Measurements from ENCODE around the gene SLC17A7.

SLC17A7 gene

DNA sequence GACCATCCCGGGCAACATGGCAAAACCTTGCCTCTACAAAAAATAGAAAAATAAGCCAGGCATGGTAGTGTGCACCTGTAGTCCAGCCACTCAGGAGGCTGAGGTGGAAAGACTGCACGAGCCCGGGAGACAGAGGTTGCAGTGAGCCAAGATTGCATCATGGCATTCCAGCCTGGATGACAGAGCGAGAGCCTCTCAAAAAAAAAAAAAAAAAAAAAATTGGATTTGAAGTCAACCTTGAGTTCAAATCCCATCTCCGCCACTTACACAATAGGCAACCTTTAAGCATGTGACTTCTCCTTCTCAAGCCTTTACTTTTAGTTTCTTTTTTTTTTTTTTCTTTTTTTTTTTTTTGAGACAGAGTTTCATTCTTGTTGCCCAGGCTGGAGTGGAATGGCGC, 41.3 kb downstream of the SLC17A7 start:
- no peak overlapping the region for H3K4me3 Mint-ChIP-seq
- no peaks in the 10 kb centered on the region for H3K9me3 Mint-ChIP-seq
- peaks cover 10% of the 10 kb centered on the region for H3K27me3 Mint-ChIP-seq (ENCODE audit: low read depth)
- H3K4me1 Mint-ChIP-seq (ENCODE audit: low read depth), result peaks cover 11% of the 10 kb centered on the region
- no peak overlapping the region for H3K27ac Mint-ChIP-seq
- no peaks in the 10 kb centered on the region for H3K36me3 Mint-ChIP-seq (ENCODE audit: low read depth)

- Mint-ChIP-seq H3K9me3 (no peaks in the 10 kb centered on the region), H3K4me1 (ENCODE audit: low read depth) (peaks cover 11% of the 10 kb centered on the region), H3K27ac (no peak overlapping the region), H3K4me3 (no peak overlapping the region), H3K36me3 (ENCODE audit: low read depth) (no peaks in the 10 kb centered on the region), H3K27me3 (ENCODE audit: low read depth) (peaks cover 10% of the 10 kb centered on the region)
Observed at GRCh38 chr19:49398931-49399330, 42.4 kb downstream of the SLC17A7 start.

GRCh38 chr19:49398001-49398615, 43.2 kb downstream of the SLC17A7 start:
- no peaks in the 10 kb centered on the region for H3K9me3 Mint-ChIP-seq
- peaks cover 10% of the 10 kb centered on the region for H3K27me3 Mint-ChIP-seq (ENCODE audit: low read depth)
- H3K4me3 Mint-ChIP-seq, result no peak overlapping the region
- peaks cover 11% of the 10 kb centered on the region for H3K4me1 Mint-ChIP-seq (ENCODE audit: low read depth)
- H3K36me3 Mint-ChIP-seq (ENCODE audit: low read depth), result no peaks in the 10 kb centered on the region
- H3K27ac Mint-ChIP-seq, result no peak overlapping the region

DNA sequence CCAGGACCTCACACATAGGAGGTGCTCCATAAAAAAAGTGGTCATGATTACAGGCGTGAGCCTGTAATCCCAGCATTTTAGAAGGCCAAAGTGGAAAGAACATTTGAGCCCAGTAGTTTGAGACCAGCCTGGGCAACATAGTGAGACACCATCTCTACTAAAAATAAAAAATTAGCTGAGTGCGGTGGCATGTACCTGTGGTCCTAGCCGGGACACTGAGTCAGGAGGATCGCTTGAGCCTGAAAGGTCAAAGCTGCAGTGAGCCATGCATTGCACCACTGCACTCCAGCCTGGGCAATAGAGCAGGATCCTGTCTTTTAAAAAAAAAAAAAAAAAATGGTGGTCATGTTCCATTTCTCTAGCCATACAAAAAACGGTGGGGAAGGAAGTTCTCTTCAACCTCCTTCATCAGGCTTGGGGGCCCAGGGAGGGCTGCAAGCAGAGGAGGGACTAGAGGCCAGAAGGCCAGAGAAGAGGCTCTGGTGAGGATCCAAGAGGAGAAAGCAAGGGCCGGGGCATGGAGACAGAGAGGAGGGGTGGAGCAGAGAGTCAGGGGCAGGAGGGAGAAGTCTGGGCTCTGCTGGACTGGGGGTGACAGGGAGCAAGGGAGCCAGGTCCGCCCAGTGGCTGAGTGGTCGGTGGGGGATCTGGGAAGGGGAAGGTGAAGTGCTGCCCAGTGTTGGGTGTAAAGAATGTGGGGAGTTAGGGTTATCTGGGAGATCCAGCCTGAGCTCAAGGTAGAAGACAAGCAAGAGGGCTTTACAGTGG, 44.4 kb downstream of the SLC17A7 start:
- Mint-ChIP-seq H3K36me3 (ENCODE audit: low read depth) (no peaks in the 10 kb centered on the region), H3K27ac (no peak overlapping the region), H3K4me3 (no peak overlapping the region), H3K27me3 (ENCODE audit: low read depth) (peaks cover 12% of the 10 kb centered on the region), H3K4me1 (ENCODE audit: low read depth) (peaks cover 14% of the 10 kb centered on the region), H3K9me3 (no peaks in the 10 kb centered on the region)

DNA sequence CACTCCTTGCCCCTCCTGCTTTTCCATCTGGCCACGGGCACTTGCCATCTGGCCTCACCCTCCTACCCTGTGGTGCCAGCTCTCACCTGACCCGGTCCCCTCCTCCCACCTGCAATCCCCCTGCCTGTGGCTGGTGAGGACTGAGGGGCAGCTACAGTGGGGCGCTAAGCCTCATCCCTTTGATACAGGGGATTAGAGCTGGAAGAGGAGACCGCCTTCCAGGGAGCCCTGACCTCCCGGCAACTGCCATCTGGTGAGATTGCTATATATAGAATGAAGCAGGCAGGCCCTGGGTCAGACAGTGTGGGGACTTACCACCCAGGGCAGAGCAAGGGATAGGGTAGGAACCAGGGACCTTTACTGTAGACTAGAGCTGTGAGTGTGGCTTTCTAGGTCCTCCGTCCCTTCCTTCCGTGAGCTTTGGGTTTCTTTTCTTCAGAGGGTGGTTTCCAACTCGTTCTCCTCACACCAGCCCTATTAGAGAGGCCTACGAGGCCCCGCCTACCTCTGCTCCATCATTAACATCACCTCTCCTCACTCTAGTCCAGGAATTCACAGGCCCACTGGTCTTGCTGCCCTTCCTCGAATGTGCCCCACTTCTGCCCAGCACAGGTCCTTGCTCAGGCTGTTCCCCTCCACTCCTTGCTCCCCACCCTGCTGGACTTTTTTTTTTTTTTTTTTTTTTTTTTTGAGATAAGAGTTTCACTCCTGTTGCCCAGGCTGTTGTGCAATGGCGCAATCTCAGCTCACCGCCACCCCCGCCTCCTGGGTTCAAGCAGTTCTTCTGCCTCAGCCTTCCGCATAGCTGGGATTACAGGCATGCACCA, 45.5 kb downstream of the SLC17A7 start:
- Mint-ChIP-seq H3K36me3 (ENCODE audit: low read depth) (no peaks in the 10 kb centered on the region), H3K27me3 (ENCODE audit: low read depth) (peaks cover 14% of the 10 kb centered on the region), H3K4me1 (ENCODE audit: low read depth) (peaks cover 19% of the 10 kb centered on the region), H3K9me3 (no peaks in the 10 kb centered on the region), H3K27ac (no peak overlapping the region), H3K4me3 (no peak overlapping the region)

GRCh38 chr19:49393881-49394280, 47.4 kb downstream of the SLC17A7 start:
- H3K27ac Mint-ChIP-seq, result no peak overlapping the region
- H3K4me3 Mint-ChIP-seq, result no peak overlapping the region
- no peaks in the 10 kb centered on the region for H3K9me3 Mint-ChIP-seq
- no peaks in the 10 kb centered on the region for H3K36me3 Mint-ChIP-seq (ENCODE audit: low read depth)
- peaks cover 14% of the 10 kb centered on the region for H3K27me3 Mint-ChIP-seq (ENCODE audit: low read depth)
- peaks cover 18% of the 10 kb centered on the region for H3K4me1 Mint-ChIP-seq (ENCODE audit: low read depth)

GRCh38 chr19:49391581-49392399, 49.5 kb downstream of the SLC17A7 start:
- Mint-ChIP-seq H3K36me3 (ENCODE audit: low read depth) (no peaks in the 10 kb centered on the region), H3K27ac (peak overlapping the region; percentile 49), H3K9me3 (no peaks in the 10 kb centered on the region), H3K4me1 (ENCODE audit: low read depth) (peaks cover 14% of the 10 kb centered on the region), H3K4me3 (no peak overlapping the region), H3K27me3 (ENCODE audit: low read depth) (peaks cover 9% of the 10 kb centered on the region)

DNA sequence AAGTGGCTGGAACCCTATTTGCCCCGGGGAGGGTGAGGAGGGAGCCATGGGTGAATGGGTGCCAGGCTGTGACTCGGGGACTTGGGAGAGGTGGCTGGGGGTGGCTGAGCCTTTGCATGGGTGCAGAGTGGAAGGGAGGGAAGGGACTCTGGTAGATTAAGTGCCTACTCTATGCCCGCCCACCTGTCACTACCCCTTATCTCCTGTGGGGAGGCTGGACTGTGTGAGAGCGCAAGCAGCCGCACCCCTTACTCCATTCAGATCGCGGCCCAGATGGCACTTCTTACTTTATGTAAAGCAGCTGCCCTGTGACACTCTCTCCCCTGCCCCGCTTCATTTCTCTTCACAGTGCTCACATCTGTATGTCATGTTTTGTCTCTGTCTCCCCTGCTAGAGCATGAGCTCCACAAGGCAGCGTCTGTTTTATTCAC, 50.4 kb downstream of the SLC17A7 start:
- H3K36me3 Mint-ChIP-seq (ENCODE audit: low read depth), result no peaks in the 10 kb centered on the region
- H3K4me3 Mint-ChIP-seq, result no peak overlapping the region
- peaks cover 14% of the 10 kb centered on the region for H3K4me1 Mint-ChIP-seq (ENCODE audit: low read depth)

DNA sequence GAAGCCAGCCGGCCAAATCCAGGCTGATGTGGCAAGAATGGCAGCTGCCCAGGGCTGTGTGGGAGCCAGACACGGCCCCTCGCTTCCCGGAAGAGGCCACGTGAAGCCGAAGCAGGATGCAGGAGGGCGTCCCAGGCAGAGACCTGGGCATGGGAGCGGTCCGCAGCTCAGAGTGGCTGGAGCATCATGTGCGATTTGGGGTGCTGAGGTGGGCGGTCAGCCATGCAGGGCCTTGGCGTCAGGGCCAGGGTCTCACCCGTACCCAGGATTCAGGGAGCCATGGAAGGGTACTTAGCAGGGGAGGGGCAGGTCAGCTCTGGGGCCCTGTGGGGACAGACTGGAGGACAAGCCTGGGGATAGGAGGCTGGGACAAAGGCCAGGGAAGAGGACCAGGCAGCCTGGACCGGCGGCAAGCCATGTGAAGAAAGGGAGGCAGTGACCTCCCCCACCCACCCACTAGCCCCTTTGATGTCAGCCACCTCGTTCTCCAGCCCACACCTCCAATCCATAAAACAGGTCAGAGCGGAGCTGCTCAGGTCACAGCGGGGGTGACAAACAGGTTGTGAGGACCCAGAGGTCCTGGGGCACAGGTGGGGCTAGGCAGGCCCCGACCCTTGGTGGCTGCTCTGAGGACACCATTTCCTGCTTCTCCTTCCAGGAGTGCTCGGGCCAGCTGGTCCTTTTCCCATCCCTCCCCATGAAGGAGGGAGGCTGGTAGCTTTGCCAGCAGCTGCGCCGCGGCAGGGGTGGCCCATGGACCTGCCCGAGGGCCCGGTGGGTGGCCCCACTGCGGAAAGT, 51.0 kb downstream of the SLC17A7 start:
- Mint-ChIP-seq H3K4me3 (no peak overlapping the region), H3K36me3 (ENCODE audit: low read depth) (no peaks in the 10 kb centered on the region), H3K9me3 (no peaks in the 10 kb centered on the region), H3K27ac (no peak overlapping the region), H3K27me3 (ENCODE audit: low read depth) (peaks cover 9% of the 10 kb centered on the region), H3K4me1 (ENCODE audit: low read depth) (peaks cover 14% of the 10 kb centered on the region)

More for the DNA sequence above, 50.4 kb downstream of the SLC17A7 start:
- H3K27me3 Mint-ChIP-seq (ENCODE audit: low read depth), result peaks cover 9% of the 10 kb centered on the region
- H3K27ac Mint-ChIP-seq, result no peak overlapping the region
- no peaks in the 10 kb centered on the region for H3K9me3 Mint-ChIP-seq

- no peaks in the 10 kb centered on the region for H3K9me3 Mint-ChIP-seq
- H3K36me3 Mint-ChIP-seq (ENCODE audit: low read depth), result no peaks in the 10 kb centered on the region
- H3K27me3 Mint-ChIP-seq (ENCODE audit: low read depth), result peaks cover 9% of the 10 kb centered on the region
- no peak overlapping the region for H3K27ac Mint-ChIP-seq
- H3K4me3 Mint-ChIP-seq, result no peak overlapping the region
- peaks cover 14% of the 10 kb centered on the region for H3K4me1 Mint-ChIP-seq (ENCODE audit: low read depth)
Observed at GRCh38 chr19:49389406-49389805, 51.9 kb downstream of the SLC17A7 start.

GRCh38 chr19:49387936-49388372, 53.4 kb downstream of the SLC17A7 start, which contains the start of gene KASH5:
TSS of gene KASH5 (plus strand) at chr19:49388249. CDS start at chr19:49390884, 2,635 bp downstream.
- H3K27ac Mint-ChIP-seq, result peak within 1 kb of the TSS; percentile 57
- peaks cover 13% of the 10 kb centered on the region for H3K27me3 Mint-ChIP-seq (ENCODE audit: low read depth)
- no peaks in the 10 kb centered on the region for H3K9me3 Mint-ChIP-seq

GRCh38 chr19:49383599-49383998, 57.7 kb downstream of the SLC17A7 start:
- H3K27me3 Mint-ChIP-seq (ENCODE audit: low read depth), result peaks cover 17% of the 10 kb centered on the region
- no peak overlapping the region for H3K4me3 Mint-ChIP-seq
- no peak overlapping the region for H3K27ac Mint-ChIP-seq
- peaks cover 4% of the 10 kb centered on the region for H3K9me3 Mint-ChIP-seq
- peaks cover under 1% of the 10 kb centered on the region for H3K4me1 Mint-ChIP-seq (ENCODE audit: low read depth)
- peaks cover 2% of the 10 kb centered on the region for H3K36me3 Mint-ChIP-seq (ENCODE audit: low read depth)

More at GRCh38 chr19:49387936-49388372, 53.4 kb downstream of the SLC17A7 start, which contains the start of gene KASH5:
- Mint-ChIP-seq H3K4me3 (no peak within 1 kb of the TSS), H3K36me3 (ENCODE audit: low read depth) (no peaks in the 10 kb centered on the region), H3K4me1 (ENCODE audit: low read depth) (peaks cover 14% of the 10 kb centered on the region)

DNA sequence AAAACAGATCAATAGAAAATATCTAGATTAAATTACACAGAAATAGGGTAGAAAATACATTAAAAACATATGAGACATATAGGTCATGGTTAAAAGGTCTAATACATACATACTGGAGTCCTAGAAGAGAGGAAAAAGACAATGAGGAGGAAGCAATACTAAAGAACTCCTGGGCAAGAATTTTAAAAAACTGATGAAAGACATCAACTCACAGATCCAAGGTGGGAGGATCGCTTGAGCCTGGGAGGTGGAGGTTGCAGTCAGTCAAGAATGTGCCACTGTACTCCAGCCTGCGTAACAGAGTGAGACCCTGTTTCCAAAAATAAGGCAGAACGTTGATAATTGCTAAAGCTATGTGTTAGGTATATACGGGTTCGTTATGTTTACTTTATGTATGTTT, 58.7 kb downstream of the SLC17A7 start:
- Mint-ChIP-seq H3K36me3 (ENCODE audit: low read depth) (peaks cover 2% of the 10 kb centered on the region), H3K27me3 (ENCODE audit: low read depth) (peaks cover 17% of the 10 kb centered on the region), H3K4me1 (ENCODE audit: low read depth) (no peaks in the 10 kb centered on the region), H3K27ac (no peak overlapping the region), H3K4me3 (no peak overlapping the region), H3K9me3 (peaks cover 4% of the 10 kb centered on the region)
